ENCODE data around the gene CCZ1. TPM values are rescaled to one million over a fixed set of nuclear protein-coding genes. Genes with fewer than 3 reads are reported as not detected.
A peak's percentile ranks its signal among the peaks of the same experiment; 100 is the strongest.
"Not testable (repeated sequence)": the region's sequence is repeated elsewhere in the genome, so short reads cannot be mapped to it uniquely, and the experiment has no call there.

The CCZ1 gene
- total RNA-seq, 1 experiment from 2014 or later: 56.2 TPM

DNA sequence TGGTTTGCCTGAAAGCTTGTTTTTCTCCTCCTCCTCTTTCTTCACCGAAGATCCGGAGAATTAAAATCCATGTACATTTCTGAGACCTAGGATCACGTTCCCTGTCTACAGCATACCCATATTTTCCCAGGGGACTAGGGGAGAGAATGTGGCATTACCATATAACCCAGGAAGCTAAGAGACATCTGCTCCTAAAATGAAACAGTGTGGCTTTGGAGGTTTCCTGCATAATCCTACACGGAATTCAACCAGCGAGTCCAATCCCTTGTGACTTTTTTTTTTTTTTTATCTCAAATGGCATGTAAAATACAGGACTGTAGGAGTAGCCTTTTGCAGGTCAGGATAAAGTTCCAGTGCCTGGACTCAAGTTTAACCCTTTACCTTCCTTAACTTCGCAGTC lies 10.3 kb downstream of the CCZ1 start:
- H3K4me3 ChIP-seq (ENCODE audit: low read length); H3K4me1 ChIP-seq (ENCODE audit: insufficient read depth, low read length); H3K36me3 ChIP-seq (ENCODE audit: low read depth, low read length); intact Hi-C loops (cut with micrococcal nuclease); H3K27me3 ChIP-seq (ENCODE audit: low read length); CTCF ChIA-PET; ATAC-seq; H3K27ac ChIP-seq (ENCODE audit: low read length); H3K9me3 ChIP-seq (ENCODE audit: low read length); H3K9me2 ChIP-seq (replicated peaks; ENCODE audit: low read length); H2AFZ ChIP-seq (ENCODE audit: low read length); DNase-seq; H3F3A ChIP-seq (ENCODE audit: low read length, unreplicated experiment); H4K20me1 ChIP-seq (ENCODE audit: low read length); BruUV-seq (replicated peaks); H3K79me2 ChIP-seq (ENCODE audit: low read length); H3K9ac ChIP-seq (ENCODE audit: low read length); H3K4me2 ChIP-seq (ENCODE audit: low read length); POLR2A ChIA-PET (ENCODE audit: unreplicated experiment): not testable (repeated sequence)

DNA sequence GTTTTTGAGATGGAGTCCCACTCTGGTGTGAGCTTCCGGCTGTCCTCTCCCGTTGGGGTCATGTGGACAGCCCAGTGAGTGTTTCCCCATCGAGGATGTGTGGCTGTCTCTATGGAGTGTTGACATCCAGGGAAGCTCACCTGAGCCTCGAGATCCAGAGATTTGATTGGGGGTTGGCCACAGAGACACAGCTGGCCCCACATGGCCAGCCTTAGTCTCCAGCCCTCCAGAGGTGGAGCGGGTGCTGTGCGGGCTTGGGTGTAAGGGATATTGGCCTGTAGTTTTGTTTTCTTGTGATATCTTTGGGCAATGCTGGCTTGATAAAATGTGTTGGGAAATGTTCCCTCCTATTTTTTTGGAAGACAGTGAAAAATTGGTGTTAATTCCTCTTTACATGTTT lies 18.0 kb downstream of the CCZ1 start:
- CTCF ChIA-PET; H3K27ac ChIP-seq (ENCODE audit: low read length); H3K9me2 ChIP-seq (replicated peaks; ENCODE audit: low read length); H3K4me3 ChIP-seq (ENCODE audit: low read length); POLR2A ChIA-PET (ENCODE audit: unreplicated experiment); intact Hi-C loops (cut with micrococcal nuclease); H3F3A ChIP-seq (ENCODE audit: low read length, unreplicated experiment); H3K9me3 ChIP-seq (ENCODE audit: low read length); H3K27me3 ChIP-seq (ENCODE audit: low read length); BruUV-seq (replicated peaks); ATAC-seq; H3K4me1 ChIP-seq (ENCODE audit: insufficient read depth, low read length); H3K79me2 ChIP-seq (ENCODE audit: low read length); H3K36me3 ChIP-seq (ENCODE audit: low read depth, low read length); H4K20me1 ChIP-seq (ENCODE audit: low read length); H2AFZ ChIP-seq (ENCODE audit: low read length); H3K9ac ChIP-seq (ENCODE audit: low read length); H3K4me2 ChIP-seq (ENCODE audit: low read length); DNase-seq: not testable (repeated sequence)

DNA sequence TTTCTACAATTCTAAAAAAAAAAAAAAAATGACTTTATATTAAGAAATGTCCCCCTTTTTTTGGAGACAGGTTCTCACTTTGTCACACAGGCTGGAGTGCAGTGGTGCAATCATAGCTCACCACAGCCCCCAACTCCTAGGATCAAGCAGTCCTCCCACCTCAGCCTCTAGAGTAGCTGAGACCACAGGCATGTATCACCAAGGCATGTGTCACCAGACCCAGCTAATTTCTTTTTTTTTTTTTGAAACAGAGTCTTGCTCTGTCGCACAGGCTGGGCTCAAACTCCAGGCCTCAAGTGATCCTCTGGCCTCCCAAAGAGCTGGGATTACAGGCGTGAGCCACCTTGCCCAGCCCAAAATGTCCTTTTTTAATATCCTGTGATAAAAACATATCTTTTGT lies 25.6 kb downstream of the CCZ1 start:
- H3K27ac ChIP-seq (ENCODE audit: low read length); H3K4me3 ChIP-seq (ENCODE audit: low read length); H2AFZ ChIP-seq (ENCODE audit: low read length); H4K20me1 ChIP-seq (ENCODE audit: low read length); H3K36me3 ChIP-seq (ENCODE audit: low read depth, low read length); H3K9ac ChIP-seq (ENCODE audit: low read length); BruUV-seq (replicated peaks); intact Hi-C loops (cut with micrococcal nuclease); H3K9me2 ChIP-seq (replicated peaks; ENCODE audit: low read length); CTCF ChIA-PET; ATAC-seq; H3F3A ChIP-seq (ENCODE audit: low read length, unreplicated experiment); POLR2A ChIA-PET (ENCODE audit: unreplicated experiment); H3K79me2 ChIP-seq (ENCODE audit: low read length); H3K4me2 ChIP-seq (ENCODE audit: low read length); H3K27me3 ChIP-seq (ENCODE audit: low read length); H3K9me3 ChIP-seq (ENCODE audit: low read length); H3K4me1 ChIP-seq (ENCODE audit: insufficient read depth, low read length); DNase-seq: not testable (repeated sequence)

DNA sequence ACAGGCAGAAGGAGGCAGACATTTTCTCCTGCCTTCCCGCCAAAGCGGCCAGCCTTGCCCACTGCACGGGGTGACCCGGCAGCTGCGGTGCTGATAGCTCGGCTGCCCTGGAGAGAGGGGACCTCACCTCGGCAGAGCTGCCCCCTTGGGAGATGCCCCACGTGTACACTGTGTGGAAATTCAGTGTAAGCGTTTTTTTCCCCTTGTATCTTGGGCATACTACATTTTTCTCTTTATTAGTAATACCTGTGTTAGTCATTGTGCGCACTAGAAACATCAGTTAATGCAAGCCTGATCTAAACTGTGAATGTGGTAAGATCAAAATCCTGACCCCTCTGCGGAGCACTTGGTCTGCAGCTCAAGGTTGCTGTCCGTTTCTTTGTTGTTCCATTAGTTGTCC lies 26.1 kb downstream of the CCZ1 start:
- H3K79me2 ChIP-seq (ENCODE audit: low read length); H3K4me2 ChIP-seq (ENCODE audit: low read length); H3K4me1 ChIP-seq (ENCODE audit: insufficient read depth, low read length); H3K27ac ChIP-seq (ENCODE audit: low read length); H3K36me3 ChIP-seq (ENCODE audit: low read depth, low read length); H3K9ac ChIP-seq (ENCODE audit: low read length); H3K4me3 ChIP-seq (ENCODE audit: low read length); H3F3A ChIP-seq (ENCODE audit: low read length, unreplicated experiment); H3K9me2 ChIP-seq (replicated peaks; ENCODE audit: low read length); DNase-seq; BruUV-seq (replicated peaks); H3K9me3 ChIP-seq (ENCODE audit: low read length); intact Hi-C loops (cut with micrococcal nuclease); H4K20me1 ChIP-seq (ENCODE audit: low read length); POLR2A ChIA-PET (ENCODE audit: unreplicated experiment); H3K27me3 ChIP-seq (ENCODE audit: low read length); CTCF ChIA-PET; H2AFZ ChIP-seq (ENCODE audit: low read length): not testable (repeated sequence)
- ATAC-seq: peak; percentile 31; the same call in 1 of the 2 replicates

DNA sequence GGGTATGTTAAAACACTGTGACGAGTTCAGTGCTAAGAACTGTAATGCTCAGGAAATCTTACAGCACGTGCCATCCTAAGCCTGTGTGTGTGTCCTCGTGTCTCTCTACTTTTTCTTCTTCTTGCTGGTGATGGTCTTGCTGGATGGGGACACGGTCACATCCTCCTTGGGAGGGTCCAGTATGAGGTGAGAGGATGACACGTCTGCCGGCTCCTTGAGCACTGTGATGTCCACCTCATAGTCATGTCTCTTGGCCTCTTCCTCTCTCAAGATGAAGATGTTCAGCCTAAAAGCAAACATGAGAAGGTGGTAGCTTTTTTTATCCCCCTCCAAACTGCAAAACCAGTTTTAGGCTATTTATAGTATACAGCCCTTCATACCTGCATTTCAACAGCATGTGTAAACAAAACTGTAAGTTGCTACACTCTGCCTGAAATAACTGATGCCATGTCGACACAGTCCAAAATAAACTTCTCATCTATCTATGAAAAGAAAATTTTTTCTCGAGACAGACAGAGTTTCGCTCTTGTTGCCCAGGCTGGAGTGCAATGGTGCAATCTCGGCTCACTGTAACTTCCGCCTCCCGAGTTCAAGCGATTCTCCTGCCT lies 27.8 kb downstream of the CCZ1 start:
- BruUV-seq (replicated peaks); H4K20me1 ChIP-seq (ENCODE audit: low read length); H3K79me2 ChIP-seq (ENCODE audit: low read length); ATAC-seq; H2AFZ ChIP-seq (ENCODE audit: low read length); POLR2A ChIA-PET (ENCODE audit: unreplicated experiment); H3K27me3 ChIP-seq (ENCODE audit: low read length); H3K4me1 ChIP-seq (ENCODE audit: insufficient read depth, low read length); H3K36me3 ChIP-seq (ENCODE audit: low read depth, low read length); H3K9ac ChIP-seq (ENCODE audit: low read length); H3K4me3 ChIP-seq (ENCODE audit: low read length); H3K27ac ChIP-seq (ENCODE audit: low read length); intact Hi-C loops (cut with micrococcal nuclease); CTCF ChIA-PET; H3K4me2 ChIP-seq (ENCODE audit: low read length); DNase-seq; H3F3A ChIP-seq (ENCODE audit: low read length, unreplicated experiment); H3K9me3 ChIP-seq (ENCODE audit: low read length); H3K9me2 ChIP-seq (replicated peaks; ENCODE audit: low read length): not testable (repeated sequence)

DNA sequence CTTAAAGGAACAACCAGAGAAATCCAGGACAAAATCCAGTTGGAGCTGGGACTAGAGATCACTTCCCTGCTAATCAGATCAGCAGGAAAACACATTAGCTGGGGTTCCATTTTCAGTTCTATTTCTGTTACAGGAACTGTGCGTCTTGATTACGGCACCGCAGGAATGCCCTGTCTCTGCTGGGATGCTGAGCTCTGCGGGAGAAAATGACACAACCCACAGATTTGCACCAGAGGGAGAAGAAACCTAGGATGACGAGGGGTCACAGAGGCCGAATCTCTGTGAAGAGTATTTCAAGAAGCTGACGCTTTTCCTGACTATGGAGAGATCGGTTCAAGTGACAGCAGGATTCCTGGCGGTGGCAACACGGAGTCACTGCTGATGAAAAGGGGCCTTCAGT lies 31.8 kb downstream of the CCZ1 start:
- H3K9me3 ChIP-seq (ENCODE audit: low read length); H3F3A ChIP-seq (ENCODE audit: low read length, unreplicated experiment); H3K36me3 ChIP-seq (ENCODE audit: low read depth, low read length); H3K9ac ChIP-seq (ENCODE audit: low read length); H3K27me3 ChIP-seq (ENCODE audit: low read length); H3K27ac ChIP-seq (ENCODE audit: low read length); DNase-seq; CTCF ChIA-PET; H3K9me2 ChIP-seq (replicated peaks; ENCODE audit: low read length); H2AFZ ChIP-seq (ENCODE audit: low read length); H3K79me2 ChIP-seq (ENCODE audit: low read length); H3K4me2 ChIP-seq (ENCODE audit: low read length); H3K4me3 ChIP-seq (ENCODE audit: low read length); BruUV-seq (replicated peaks); ATAC-seq; POLR2A ChIA-PET (ENCODE audit: unreplicated experiment); intact Hi-C loops (cut with micrococcal nuclease); H3K4me1 ChIP-seq (ENCODE audit: insufficient read depth, low read length); H4K20me1 ChIP-seq (ENCODE audit: low read length): not testable (repeated sequence)

DNA sequence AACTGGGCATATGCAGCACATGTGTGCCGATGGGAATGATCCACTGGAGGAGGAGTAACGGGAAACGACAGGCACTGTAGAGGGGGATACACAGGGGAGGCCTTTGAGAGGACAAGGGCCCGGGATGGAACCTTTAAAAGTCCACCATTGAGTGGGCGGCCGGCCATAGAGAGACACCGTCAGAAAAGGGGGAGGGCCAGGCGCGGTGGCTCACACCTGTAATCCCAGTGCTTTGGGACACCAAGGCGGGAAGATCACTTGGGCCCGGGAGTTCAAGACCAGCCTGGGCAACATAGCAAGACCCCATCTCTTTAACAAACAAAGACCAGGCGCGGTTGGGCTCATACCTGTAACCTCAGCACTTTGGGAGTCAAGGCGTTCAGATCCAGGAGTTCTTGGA lies 32.7 kb downstream of the CCZ1 start:
- H3K27me3 ChIP-seq (ENCODE audit: low read length); H3K9me2 ChIP-seq (replicated peaks; ENCODE audit: low read length); POLR2A ChIA-PET (ENCODE audit: unreplicated experiment); ATAC-seq; intact Hi-C loops (cut with micrococcal nuclease); CTCF ChIA-PET; H3K4me1 ChIP-seq (ENCODE audit: insufficient read depth, low read length); H3K36me3 ChIP-seq (ENCODE audit: low read depth, low read length); H2AFZ ChIP-seq (ENCODE audit: low read length); DNase-seq; H3K79me2 ChIP-seq (ENCODE audit: low read length); H3K4me3 ChIP-seq (ENCODE audit: low read length); H3K4me2 ChIP-seq (ENCODE audit: low read length); H3K9ac ChIP-seq (ENCODE audit: low read length); H4K20me1 ChIP-seq (ENCODE audit: low read length); BruUV-seq (replicated peaks); H3K27ac ChIP-seq (ENCODE audit: low read length); H3F3A ChIP-seq (ENCODE audit: low read length, unreplicated experiment); H3K9me3 ChIP-seq (ENCODE audit: low read length): not testable (repeated sequence)

Measured in PC-3 (cell line).